ENCODE results near the gene MAPKAPK2.
A peak's percentile ranks its signal among the peaks of the same experiment; 100 is the strongest.

Gene MAPKAPK2

DNA sequence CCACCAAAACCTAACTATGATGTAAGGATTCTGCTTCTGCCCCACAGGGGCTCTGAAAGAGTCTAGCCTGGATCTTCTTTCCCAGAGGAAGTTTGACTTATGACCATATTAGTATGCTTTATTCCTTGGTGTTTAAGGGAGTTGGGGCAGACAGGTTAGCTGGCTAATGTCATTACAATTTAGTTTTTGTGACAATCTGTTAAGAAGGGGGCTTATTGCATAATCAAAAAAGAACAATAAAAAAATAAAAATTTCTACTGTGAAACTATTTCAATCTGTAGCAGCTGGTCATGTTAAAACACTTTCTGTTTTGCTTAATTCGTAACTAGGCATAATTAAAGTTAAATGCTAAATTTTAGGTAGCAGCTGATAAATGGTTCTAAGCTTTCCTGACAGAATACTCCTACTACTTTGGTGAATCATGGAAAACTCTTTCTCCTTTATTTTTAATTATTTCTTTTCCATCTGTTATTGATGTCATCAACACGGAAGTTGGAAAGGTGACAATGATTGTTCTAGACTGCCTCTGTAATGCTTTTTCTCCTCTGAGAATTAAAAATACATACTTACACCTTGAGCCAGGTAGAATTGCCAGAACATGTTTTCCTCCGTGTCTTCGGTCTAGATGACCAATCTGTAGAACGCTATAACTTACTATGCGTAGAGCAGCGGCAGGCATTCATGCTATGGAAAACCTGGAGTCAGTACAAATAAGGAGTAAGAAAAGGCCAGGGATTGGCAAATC lies 30.8 kb upstream of the MAPKAPK2 start:
- no peak for TF ChIP-seq POLR2A (IDR thresholded peaks at IDR 0.05; ENCODE audit: low read depth, low read length)
- no peak for DNase-seq (ENCODE audit: insufficient read length, low spot score)
- no peak for FAIRE-seq

DNA sequence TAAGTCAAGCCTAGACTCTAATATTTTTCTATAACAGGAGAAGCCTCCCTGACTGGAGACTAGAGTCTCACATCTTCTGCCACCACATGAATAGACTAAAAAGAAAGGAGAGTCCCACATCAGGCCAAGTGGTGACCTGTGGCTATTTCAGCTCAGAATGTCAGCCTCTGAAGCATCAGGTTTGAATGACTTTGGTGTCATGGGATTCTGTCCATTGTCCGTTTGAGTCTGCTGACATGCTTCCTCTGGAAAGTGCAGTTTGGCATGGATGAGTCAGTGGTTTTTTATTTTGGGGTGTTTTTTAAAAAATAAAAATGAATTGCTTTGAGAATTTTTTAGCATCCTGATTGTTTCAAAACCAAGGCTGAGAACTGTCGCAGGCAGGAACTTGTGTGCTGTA lies 29.9 kb upstream of the MAPKAPK2 start:
- TF ChIP-seq POLR2A (IDR thresholded peaks at IDR 0.05; ENCODE audit: low read depth, low read length): no peak
- DNase-seq (ENCODE audit: insufficient read length, low spot score) (no peak), FAIRE-seq (no peak)

DNA sequence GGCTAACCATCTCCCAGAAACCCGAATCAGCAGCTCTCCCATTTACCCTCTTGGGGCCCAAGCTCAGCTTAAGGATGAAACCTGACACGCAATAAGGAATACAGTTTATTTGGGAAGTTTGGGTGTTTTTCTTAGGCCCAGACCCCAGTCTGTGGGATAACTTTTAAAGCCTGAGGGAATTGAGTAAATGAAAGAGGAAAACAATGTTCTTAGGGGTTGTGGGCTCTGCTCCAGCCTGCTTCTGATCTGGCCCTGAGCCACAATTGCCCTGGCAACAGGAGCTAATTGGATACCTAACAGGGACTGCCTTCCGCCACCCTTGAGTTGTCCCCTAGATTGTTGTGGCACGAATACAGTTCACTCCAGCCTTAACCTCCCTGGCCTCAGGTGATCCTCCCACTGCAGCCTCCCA lies 29.2 kb upstream of the MAPKAPK2 start:
- no peak for DNase-seq (ENCODE audit: insufficient read length, low spot score)
- FAIRE-seq: no peak
- TF ChIP-seq POLR2A (IDR thresholded peaks at IDR 0.05; ENCODE audit: low read depth, low read length): no peak

DNA sequence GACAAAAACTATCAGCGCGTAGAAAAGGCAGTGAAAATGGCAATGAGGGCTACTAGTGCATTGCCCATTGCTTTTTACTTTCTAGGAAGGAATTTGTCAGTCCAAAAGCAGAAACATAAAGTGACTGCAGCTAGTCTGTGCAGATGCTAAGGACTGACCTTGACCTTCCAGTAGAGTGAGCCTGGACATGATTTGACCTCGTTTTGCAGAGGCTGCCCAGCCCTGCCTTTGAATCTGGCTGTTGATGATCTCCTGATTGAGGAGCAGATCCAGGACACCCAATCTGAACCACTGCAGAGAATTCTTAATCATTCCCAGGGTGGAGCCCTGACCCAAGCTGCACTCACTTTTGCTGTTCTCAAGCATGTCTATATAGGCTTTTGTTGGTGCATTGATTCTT lies 27.8 kb upstream of the MAPKAPK2 start:
- FAIRE-seq (no peak), DNase-seq (ENCODE audit: insufficient read length, low spot score) (no peak)
- TF ChIP-seq POLR2A (IDR thresholded peaks at IDR 0.05; ENCODE audit: low read depth, low read length): no peak

DNA sequence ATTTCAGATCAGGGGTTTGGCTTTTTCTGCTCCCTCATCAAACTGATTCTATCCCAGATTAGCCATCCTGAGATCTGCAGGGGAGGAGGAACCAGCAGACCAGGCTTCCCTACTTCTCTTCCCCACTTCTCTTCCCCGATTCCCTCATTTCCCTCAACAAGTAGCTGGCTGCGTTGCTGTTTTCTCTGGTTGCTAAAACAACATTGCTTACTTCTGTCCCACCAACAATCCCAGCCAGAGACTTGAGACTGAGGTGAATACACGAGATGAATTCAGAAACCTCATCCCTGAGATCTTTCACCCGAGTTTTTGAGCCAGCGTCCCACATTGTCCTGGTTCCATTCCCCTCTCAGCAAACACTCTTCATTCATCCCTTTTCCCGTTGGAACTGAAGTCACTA lies 27.0 kb upstream of the MAPKAPK2 start:
- DNase-seq (ENCODE audit: insufficient read length, low spot score): no peak
- no peak for FAIRE-seq
- no peak for TF ChIP-seq POLR2A (IDR thresholded peaks at IDR 0.05; ENCODE audit: low read depth, low read length)

DNA sequence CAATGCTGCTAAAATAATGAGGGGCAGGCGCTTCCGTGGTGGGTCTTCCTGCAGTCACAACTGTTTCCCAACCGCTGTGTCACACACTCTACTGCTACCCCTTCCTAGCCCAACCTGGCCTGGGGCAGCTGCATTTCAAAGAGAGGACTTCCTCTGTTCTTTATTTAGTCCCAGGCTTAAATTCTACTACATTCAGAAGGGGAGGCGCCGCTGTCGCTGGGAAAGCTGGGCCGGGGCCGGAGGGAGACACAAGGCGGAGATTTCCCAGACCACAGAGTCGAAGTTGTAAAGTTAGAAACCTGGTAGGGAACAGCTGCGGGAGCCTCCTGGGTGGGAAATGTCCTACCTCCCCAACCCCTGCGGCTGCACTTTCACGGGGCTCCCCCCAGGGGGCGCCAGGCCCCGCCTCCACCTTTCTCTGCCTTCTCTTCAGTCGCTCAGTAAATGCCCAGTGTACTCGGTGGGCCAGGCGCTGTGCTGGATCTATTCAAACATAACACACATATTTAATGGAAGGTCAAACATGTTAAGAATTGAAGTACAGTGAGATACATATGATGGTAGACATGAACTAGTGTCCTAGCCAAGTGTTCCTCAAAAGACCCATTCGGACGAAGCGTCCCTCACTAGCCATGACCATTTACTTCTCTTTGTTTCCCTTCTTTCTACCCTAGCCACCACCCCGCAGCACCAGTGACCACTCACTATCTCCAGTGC lies 26.3 kb upstream of the MAPKAPK2 start:
- peak; percentile 35 for DNase-seq (ENCODE audit: insufficient read length, low spot score)
- no peak for FAIRE-seq
- TF ChIP-seq POLR2A (IDR thresholded peaks at IDR 0.05; ENCODE audit: low read depth, low read length): no peak

DNA sequence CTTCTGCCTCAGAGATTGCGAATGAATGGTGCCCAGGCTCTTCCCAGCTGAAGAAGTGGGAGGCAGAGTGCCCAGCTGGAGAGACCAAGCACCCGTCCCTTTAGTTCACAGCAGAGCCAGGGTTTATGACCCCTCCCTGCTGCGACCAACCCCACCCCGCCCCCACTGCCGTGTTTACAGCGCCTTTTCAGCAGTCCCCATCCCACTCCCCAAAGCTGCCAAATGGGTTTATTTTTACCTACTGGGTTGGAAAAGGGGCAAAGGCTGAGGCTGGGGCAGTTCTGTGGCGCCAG lies 25.8 kb upstream of the MAPKAPK2 start:
- no peak for TF ChIP-seq POLR2A (IDR thresholded peaks at IDR 0.05; ENCODE audit: low read depth, low read length)
- FAIRE-seq: no peak
- DNase-seq (ENCODE audit: insufficient read length, low spot score): no peak

DNA sequence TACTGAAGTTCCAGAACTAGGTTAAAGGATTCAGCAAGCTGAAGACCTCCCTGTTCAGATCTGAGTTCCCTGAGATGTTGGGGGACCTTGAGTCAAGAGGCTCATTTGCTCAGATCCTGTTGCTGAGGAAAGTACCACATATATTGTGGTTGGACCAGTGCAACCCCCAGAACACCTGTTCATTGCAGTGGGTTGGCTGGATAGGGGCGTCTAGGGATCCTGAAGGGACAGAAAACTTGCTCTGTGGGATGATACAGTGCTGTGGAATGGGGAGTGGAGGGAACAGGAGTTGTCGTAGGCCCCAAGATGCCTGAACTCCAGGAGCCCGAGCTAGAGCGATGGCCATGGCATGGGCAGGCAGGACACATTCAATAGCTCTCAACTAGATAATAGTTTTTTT lies 24.6 kb upstream of the MAPKAPK2 start:
- DNase-seq (ENCODE audit: insufficient read length, low spot score) (no peak), FAIRE-seq (no peak)
- no peak for TF ChIP-seq POLR2A (IDR thresholded peaks at IDR 0.05; ENCODE audit: low read depth, low read length)

DNA sequence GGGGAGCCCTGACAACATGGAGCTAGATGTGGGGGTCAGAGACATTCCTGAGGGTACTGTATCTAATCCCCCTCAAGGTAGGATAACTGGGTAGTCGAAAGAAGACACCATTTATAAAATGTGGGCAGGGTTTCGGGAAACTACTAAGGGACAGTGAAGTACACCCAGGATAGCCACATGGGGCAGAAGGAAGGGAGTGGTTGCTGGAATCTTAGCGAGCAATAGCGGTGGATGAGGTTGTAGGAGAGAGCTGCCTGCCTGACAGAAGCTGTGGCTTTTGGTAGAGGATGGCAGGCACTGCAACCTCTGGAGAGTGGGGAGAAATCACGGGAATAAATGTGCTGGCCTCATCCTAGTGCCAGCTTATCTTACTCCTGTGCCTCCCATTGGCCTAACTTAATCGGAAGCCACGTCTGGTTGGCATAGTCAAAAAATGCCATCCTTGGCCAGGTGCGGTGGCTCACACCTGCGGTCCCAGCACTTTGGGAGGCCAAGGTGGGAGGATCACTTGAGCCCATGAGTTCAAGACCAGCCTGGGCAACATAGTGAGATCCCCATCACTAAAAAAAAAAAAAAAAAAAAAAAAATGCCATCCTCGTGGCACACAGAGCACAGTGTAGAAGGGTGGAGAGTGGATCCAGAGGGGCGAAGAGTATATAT lies 23.4 kb upstream of the MAPKAPK2 start:
- no peak for FAIRE-seq
- no peak for DNase-seq (ENCODE audit: insufficient read length, low spot score)
- TF ChIP-seq POLR2A (IDR thresholded peaks at IDR 0.05; ENCODE audit: low read depth, low read length): no peak

DNA sequence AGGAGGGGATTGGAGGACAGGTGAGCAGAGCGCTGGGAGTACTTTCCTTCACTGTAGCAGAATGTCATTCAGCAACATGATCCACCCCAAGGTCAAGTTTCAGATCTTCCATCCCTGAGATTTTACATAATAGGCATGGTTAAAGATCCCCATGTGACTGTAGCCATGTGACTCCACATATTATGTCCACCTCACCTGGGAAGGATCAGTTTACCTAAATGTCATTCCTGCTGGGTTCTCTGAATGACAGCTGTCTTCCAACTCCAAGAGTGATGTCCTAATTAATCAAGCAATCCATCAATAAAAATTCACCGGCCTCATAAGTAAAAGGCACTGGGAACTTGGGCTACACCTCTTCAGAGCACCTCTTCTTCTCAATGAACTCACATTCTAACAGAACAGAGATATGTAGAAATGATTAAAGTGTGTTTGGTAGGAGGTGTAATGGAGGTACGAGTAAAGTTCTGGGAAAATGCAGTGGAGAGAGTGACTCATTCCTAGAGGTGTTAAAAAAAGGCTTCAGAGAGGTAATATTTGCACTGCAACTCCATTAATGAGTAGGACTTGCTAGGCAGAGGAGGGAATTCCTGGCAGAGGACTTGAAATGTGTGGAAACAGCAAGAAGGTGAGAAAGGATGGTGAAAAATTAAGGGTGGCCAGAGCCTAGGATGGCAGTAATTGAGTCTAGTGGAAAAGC lies 22.2 kb upstream of the MAPKAPK2 start:
- no peak for TF ChIP-seq POLR2A (IDR thresholded peaks at IDR 0.05; ENCODE audit: low read depth, low read length)
- DNase-seq (ENCODE audit: insufficient read length, low spot score) (no peak), FAIRE-seq (no peak)

DNA sequence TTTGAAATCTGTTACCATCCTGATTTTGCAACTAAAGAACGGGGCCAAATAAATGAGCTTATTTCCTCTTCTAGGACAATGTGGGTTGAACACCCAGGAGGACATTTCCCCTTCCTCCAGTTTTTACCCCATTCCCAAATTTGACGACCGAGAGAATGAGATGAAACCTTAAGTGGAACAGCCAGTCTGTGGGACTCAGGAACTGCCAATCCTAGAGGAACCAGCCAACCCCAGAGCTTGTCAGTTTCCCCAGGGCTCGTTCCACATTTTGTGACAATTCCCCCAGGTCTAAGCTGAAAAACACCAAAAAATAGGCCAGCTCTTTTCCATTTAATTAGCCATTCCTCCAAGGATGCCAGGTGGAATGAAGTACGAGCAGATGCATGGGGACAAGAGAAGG lies 21.3 kb upstream of the MAPKAPK2 start:
- FAIRE-seq (no peak), DNase-seq (ENCODE audit: insufficient read length, low spot score) (no peak)
- TF ChIP-seq POLR2A (IDR thresholded peaks at IDR 0.05; ENCODE audit: low read depth, low read length): no peak

DNA sequence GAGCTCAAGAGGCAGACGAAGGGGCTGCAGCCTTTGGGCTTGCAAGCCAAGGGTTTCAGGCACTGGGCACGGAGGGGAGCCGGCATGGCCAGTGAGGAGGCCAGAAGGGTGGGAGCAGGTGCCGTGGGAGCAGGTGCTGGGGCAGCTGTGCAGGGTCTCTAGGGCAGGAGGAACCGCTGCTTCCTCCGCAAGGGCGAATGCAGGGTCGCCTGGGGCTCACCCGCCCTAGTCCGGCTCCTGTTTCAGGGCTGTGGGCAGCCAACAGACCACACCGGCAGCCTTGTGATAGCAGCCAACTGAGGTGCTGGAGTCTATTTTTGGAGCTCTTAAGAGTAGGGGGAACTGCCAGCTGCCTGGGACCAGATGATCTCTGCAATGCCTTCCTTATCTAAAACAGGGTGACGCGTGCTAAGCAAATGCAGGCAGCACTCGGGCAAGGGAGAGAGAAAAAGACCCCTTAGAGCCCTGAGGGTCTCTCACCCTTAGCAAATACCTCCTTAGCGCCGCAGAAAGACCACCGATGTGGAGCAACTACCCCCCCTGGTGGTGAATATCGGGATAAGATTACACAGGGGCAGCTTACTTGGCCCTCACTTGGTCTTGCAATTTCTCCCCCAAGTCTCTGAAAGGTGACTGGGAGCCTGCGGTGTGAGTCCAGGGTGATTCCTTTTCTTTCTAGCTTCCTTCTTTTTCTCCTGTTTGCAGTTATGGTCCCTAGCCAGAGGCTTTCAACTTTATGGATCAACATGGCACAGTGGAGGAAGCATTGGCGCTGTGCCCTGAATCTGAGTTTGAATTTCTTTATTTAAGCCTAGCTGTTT lies 20.7 kb upstream of the MAPKAPK2 start:
- DNase-seq (ENCODE audit: insufficient read length, low spot score) (no peak), FAIRE-seq (no peak)
- no peak for TF ChIP-seq POLR2A (IDR thresholded peaks at IDR 0.05; ENCODE audit: low read depth, low read length)

DNA sequence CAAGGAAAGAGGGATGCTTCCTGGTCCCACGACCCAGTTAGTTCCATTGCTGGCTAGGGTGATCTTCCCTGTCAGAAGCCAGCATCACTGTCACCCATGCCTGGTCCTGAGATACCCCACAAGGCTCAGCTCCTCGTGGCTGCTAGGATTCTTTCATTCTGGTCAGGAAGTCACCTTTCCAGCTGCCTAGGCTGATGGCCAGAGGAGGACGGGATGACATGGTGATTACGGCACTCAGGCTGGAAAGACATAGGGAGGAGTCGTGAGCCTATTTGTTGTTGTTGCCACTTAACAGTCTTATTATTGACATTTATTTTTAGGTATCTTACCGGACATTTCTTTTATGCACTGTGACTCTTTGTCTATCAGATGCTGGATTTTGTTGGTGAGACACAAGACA lies 20.0 kb upstream of the MAPKAPK2 start:
- DNase-seq (ENCODE audit: insufficient read length, low spot score) (no peak), FAIRE-seq (no peak)
- no peak for TF ChIP-seq POLR2A (IDR thresholded peaks at IDR 0.05; ENCODE audit: low read depth, low read length)
